Measurements from ENCODE around the gene CNEP1R1.

The CNEP1R1 gene

DNA sequence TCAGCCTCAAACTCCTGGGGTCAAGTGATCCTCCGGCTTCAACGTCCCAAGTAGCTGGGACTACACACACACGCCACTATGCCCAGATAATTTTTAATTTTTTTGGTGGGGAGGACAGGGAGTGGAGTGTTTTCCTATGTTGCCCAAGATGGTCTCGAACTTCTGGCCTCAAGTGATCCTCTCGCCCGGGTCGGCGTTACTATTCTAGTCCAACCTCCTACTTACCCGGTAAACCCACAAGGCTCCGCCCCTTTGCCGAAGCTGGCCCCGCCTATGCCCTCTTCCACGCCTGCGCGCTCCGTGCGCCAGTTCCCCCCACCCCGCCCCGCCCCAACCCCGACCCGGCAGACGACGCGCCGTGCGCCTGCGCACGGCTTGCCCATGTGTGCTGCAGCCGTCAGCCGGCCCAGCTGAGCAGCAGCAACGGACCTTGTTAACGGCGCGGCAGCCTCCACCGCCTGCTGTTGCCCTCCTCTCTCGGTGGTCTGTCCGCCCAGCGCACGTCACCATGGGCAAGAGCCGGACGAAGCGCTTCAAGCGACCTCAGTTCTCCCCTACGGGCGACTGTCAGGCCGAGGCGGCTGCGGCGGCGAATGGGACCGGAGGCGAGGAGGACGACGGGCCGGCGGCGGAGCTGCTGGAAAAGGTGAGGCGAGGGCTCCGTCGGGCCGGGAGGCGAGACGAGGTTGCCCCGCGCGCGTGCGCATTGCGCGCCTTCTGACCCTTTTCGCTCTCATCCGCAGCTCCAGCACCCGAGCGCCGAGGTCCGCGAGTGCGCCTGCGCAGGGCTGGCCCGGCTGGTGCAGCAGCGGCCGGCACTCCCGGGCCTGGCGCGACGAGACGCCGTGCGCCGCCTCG is 40.8 kb downstream of the CNEP1R1 start, which contains the start of gene HEATR3:
Gene HEATR3 (plus strand): TSS at position 347 of the 858 bp plus-strand sequence. CDS start 162 bp downstream, at position 509.
- DNase-seq = peak; percentile 89

GRCh38 chr16:50066482-50067289 is 41.7 kb downstream of the CNEP1R1 start:
- no peak for DNase-seq

DNA sequence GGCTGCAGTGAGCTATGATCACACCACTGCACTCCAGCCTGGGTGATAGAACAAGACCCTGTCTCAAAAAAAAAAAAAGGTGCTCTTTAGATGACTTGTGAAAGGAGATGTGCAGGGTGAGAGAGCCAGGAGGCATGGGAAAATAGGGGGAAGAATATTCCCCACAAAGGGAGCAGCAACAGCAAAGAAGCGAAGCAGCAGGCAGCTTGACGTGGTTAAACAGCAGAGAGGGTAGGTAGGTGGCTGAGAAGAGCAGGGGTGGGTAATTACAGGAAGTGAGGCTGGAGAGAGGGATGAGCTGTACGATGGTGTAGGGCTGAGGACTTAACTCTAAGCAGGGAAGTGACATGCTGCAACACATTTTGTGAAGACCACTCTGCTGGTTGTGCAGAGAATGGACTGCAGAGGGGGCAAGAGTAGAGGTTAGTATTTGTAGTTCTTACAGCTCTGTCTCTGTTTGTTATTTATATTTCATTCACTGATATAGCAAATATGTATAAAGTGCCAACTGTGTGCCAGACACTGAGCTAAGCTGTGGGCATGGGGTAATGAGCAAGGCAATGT is 42.3 kb downstream of the CNEP1R1 start:
- DNase-seq = no peak

DNA sequence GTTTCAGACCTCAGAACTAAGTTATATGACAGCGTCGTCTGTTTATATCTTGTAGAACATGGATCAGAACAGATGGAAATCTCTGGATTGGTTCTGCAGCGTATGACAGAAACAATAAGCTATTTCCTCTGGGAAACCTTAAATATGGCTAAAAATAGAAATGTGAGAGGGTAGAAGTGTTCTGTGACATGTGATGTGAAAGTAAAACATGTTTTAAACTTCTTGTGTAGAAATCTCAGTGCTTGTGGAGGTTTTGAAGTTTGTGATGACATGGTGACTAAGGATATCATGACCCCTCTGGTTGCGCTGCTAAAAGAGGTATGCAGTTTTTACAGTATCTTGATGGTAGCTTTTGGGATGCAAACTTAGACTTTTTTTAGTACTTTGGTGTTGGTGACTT is 43.5 kb downstream of the CNEP1R1 start:
- DNase-seq = no peak

DNA sequence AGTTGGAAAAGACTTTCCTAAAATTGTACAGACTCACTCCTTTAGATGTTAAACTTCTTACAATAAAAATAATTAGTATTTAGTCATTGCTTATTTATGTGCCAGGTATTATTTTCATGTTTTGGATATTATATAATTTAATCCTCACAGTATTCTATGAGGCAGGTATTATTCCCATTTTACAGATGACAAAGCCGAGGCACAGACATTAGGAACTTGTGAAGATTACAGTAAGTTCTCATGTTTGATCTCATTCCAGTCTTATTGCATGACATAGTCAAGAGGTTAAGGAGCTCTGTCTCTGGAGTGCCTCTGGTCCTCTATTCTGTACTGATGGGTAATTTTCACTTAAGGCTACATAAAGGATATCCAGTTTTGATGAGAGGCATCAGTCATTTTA is 44.0 kb downstream of the CNEP1R1 start:
- DNase-seq = no peak

- DNase-seq = no peak
These were observed 46.1 kb downstream of the CNEP1R1 start for GRCh38 chr16:50071075-50071671.

GRCh38 chr16:50072730-50073129 is 47.7 kb downstream of the CNEP1R1 start:
- no peak for DNase-seq

DNA sequence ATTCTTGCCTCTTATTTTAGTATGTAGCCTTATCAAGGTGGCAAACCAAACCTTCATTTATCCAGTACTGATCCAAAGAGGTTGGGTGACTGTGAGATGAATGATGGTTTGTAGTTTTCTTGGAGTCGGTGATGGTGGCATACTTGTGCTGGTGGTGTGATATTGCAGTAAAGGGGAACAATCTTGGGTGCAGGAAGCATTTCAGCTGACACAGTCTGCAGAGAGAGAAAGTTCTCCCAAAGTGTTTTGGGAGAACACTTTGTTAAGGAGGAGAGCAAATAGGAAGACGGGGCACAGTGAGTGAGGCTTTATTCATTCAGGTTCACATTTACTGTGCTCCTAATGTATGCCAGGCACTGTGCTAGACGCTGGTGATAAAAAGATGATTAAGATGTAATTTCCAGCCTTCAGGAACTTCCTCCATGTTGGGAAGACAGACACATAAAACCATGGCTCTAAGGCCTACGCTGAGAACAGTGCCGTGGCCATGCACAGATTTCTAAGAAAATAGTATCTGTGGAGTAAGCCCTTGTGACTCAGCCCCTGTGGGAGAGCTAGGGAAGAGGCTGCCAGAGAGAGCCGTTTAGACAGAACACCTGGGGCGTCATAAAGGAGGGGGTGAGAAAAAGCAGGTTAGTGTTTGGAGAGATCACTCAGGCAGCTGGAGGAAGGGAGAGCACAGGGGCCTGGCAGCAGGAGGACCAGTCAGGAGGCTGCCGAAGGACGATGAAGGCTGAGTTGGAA is 54.5 kb downstream of the CNEP1R1 start:
- DNase-seq = no peak

DNA sequence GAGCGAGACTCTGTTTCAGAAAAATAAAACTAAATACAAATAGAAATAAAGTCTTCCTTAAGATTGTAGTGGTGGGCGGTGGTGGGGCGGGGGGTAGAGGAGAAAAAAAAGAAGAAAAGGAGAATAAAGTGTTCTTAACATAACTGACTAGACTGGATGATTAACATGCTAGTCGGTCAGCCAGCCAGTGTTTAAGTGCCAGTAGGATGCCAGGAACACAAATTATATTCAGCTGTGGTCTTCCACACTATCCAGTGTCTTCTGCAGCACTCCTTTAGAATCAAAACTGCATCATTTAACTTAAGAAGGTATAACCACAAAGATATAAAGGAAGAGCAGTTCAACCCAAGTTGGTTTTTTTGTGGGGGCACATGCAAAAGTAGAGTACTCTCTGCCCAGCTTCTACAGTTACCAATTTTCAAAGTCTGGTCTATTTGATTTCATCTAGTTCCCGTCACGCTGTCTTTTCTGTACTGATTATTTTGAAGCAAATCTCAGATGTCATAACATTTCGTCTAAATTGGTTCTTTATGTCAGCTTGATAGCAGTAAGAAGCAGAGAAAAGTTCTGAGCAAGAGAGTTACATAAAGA is 56.5 kb downstream of the CNEP1R1 start:
- DNase-seq = no peak

DNA sequence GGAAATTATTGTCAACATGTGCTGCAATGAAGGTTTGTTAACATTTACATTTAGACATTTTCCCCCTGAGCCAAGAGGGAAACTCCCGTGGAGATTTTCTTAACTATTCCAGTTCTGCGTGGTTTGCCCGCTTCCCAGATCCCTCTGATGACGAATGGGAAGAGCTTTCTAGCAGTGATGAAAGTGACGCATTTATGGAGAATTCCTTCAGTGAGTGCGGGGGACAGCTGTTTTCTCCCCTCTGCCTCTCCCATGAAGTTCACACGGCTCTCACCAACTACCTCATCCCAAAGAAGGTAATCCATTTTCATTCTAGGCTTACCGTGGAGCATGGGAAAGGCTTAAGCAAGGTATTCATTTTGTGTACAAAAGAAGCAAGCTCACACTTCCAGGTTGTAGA is 59.0 kb downstream of the CNEP1R1 start:
- no peak for DNase-seq

DNA sequence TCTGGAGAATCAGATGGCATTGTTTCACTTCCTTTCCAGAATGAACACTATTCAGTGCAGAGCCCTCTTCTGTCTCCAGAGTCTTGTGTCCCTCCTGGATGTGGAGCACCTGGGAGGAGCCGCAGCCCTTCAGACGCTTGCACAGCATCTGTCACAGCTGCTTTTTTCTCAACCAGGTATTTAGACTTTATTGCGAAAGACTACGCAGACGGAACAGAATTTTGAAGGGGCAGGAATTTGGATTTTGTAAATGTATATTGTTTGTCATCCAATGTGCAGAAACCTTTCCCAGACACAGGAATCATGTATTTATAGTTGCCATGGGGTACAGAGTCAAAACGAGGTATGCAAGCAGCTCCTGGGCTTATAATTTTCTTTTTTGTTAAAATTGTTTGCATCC is 61.2 kb downstream of the CNEP1R1 start:
- DNase-seq = no peak
